IPS-20b (cell line): ENCODE results near the gene THSD7A.

Experiments
- H3K27ac ChIP-seq: one replicate; pipeline ENCODE4 v1.5.1; 2013; ENCODE audit warnings: low read length
- H3K27me3 ChIP-seq: 2 replicates; pipeline ENCODE4 v1.6.1; 2013; ENCODE audit warnings: mild to moderate bottlenecking, low read length, inconsistent platforms; ENCODE audit not compliant: insufficient read depth
- H3K36me3 ChIP-seq: 2 replicates; pipeline ENCODE4 v1.6.1; 2013; ENCODE audit warnings: low read depth, mild to moderate bottlenecking, inconsistent platforms, low read length, moderate library complexity; ENCODE audit not compliant: insufficient read depth
- H3K4me1 ChIP-seq: 2 replicates; pipeline ENCODE4 v1.6.1; 2013; ENCODE audit warnings: mild to moderate bottlenecking, control low read depth, inconsistent platforms, low read length, moderate library complexity; ENCODE audit not compliant: insufficient read depth
- H3K4me3 ChIP-seq: 2 replicates; pipeline ENCODE4 v1.5.1; 2013; ENCODE audit warnings: mild to moderate bottlenecking, low read length, inconsistent platforms
- H3K9ac ChIP-seq: 2 replicates; pipeline ENCODE4 v1.6.1; 2013; ENCODE audit warnings: low read depth, mild to moderate bottlenecking, inconsistent platforms, low read length, moderate library complexity
- H3K9me3 ChIP-seq: 2 replicates; pipeline ENCODE4 v1.6.1; 2013; ENCODE audit warnings: mild to moderate bottlenecking, low read depth, low read length, inconsistent platforms; ENCODE audit not compliant: insufficient read depth

Gene THSD7A

DNA sequence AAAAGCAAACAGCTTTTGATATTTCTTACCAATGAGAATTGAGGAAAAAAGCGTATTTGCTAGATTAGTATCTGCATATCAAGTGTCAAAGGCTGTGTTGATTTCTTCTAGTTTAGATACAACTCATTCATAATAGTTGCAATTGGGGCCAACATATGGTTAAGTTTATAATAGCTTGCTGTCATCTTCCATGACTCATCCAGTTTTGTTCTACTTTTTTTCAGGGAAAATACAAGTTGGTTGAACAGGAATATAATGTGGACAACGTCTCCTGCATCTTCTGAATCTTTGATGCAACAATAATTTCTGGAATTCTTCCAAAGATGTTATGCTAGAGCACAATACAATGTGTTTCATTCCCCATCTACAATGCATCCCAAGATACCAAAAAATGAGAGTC, 182.0 kb downstream of the THSD7A start:
- Histone ChIP-seq H3K36me3 (no peaks in the 10 kb centered on the region), H3K9me3 (no peaks in the 10 kb centered on the region), H3K4me3 (no peak overlapping the region), H3K9ac (no peak overlapping the region), H3K27ac (no peak overlapping the region), H3K27me3 (no peaks in the 10 kb centered on the region), H3K4me1 (no peaks in the 10 kb centered on the region)

DNA sequence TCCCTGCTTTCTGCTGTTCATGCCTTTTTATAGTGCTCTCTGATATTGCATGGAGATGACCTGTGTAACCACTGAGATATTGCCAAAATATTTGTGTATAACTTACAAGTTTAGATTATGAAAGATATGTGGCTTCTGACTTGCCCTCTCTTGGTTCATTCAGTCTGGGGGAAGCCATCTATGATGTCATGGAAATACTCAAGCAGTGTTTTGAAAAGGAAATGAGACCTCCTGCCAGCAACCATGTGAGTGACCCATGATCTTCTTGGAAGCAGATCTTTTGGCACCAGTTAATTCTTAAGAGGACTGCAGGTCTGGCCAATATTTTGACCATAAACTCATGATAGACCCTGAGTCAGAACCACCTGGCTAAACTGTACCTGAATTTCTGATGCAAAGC, 183.0 kb downstream of the THSD7A start:
- no peak overlapping the region for H3K4me3 ChIP-seq
- H3K9ac ChIP-seq = no peak overlapping the region
- H3K36me3 ChIP-seq = no peaks in the 10 kb centered on the region
- no peak overlapping the region for H3K27ac ChIP-seq
- H3K27me3 ChIP-seq = no peaks in the 10 kb centered on the region
- no peaks in the 10 kb centered on the region for H3K9me3 ChIP-seq
- H3K4me1 ChIP-seq = no peaks in the 10 kb centered on the region

DNA sequence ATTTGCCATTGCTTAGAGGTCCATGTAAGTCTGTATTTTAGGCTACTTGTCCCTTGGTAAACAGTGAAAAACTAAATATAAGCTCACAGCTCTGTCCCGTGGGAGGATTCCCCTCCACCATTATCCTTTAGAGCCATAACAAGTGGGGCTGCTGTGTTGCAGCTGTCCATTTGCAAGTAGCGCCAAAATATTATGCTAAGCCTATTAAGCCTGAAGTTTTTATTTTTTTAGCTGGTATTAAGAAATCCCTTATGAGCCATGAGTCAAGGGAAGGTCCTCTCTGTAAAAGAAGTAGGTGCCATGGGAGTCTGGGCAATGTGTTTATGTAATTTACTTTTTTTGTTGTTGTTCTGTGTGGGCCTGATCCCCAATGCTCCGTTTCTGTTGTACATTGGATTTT, 183.9 kb downstream of the THSD7A start:
- Histone ChIP-seq H3K9ac (no peak overlapping the region), H3K36me3 (no peaks in the 10 kb centered on the region), H3K27me3 (no peaks in the 10 kb centered on the region), H3K9me3 (no peaks in the 10 kb centered on the region), H3K4me3 (no peak overlapping the region), H3K27ac (no peak overlapping the region), H3K4me1 (no peaks in the 10 kb centered on the region)

DNA sequence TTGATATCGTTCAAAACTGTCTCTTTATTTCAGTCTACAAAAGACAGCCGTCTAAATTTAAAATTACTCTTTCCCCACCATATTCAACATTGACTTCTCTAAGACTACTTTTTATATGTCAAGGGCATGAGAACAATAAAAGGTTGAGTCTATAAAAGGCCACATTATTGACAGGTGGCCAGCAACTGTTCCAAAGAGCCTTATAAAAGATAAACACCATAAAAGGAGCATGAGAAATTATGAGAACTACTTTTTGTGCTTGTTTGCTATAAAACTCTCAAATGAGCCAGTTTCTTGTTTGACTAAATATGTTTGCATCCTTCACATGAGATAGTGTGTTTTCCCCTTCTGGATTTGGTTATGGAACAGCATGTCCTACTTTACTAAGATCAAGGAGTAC, 189.2 kb downstream of the THSD7A start:
- H3K27ac ChIP-seq = no peak overlapping the region
- H3K36me3 ChIP-seq = no peaks in the 10 kb centered on the region
- H3K4me1 ChIP-seq = no peaks in the 10 kb centered on the region
- H3K9me3 ChIP-seq = no peaks in the 10 kb centered on the region
- H3K4me3 ChIP-seq = no peak overlapping the region
- no peak overlapping the region for H3K9ac ChIP-seq
- no peaks in the 10 kb centered on the region for H3K27me3 ChIP-seq

DNA sequence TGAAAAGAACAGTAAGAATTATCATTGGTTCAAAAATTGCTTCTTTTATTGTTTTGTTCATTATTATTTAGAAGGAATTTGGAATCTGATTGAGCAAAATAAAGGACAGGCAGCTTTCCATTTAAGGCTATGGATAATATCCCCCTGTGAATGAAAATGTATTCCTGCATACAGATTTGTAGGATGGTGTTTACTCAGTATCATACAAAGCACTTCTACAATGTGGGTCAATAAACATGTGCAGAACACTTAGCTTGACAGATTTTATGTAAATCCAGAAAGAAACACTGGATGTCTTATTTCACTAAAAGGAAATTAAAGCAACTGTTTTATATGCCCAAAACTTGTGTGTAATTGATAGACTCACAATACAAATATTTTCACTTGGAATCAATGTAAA, 189.7 kb downstream of the THSD7A start:
- no peak overlapping the region for H3K27ac ChIP-seq
- H3K9ac ChIP-seq = no peak overlapping the region
- H3K4me3 ChIP-seq = no peak overlapping the region
- no peaks in the 10 kb centered on the region for H3K27me3 ChIP-seq
- no peaks in the 10 kb centered on the region for H3K36me3 ChIP-seq
- no peaks in the 10 kb centered on the region for H3K9me3 ChIP-seq
- H3K4me1 ChIP-seq = no peaks in the 10 kb centered on the region

DNA sequence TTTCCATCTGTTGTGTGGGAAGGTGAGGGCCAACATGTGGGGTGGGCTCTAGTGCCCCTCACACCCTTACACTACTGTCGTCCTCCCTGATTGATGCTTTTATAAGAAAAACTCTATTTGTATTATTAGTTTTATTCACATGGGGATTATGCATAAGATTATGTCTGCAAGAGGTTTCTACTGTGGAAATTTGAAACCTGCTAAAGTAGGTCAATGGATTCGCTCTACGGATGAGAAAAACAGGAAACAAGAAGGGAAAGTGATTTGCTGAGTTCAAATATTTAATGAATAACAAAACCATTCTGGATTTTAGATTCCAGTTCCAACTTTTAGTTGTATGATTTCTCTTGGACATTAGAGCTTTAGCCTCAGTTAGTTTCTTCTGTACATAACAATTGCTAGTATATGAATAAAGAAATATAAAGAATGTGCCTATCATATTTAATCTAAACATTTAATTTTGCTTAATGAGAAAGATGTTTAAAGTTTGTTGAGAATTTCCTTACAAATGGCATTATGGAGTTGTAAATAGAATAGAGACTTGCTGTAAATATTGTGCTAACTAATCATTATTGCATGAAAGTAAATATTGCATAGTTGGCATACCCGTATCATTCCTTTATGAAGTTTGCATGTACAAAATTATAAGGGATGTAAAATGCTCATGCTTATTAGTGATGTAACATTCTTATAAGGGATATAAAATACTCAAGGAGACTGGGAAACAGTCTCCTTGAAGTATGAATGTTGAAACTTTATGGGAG, 193.8 kb downstream of the THSD7A start:
- H3K4me3 ChIP-seq = no peak overlapping the region
- no peaks in the 10 kb centered on the region for H3K36me3 ChIP-seq
- H3K9me3 ChIP-seq = no peaks in the 10 kb centered on the region
- no peak overlapping the region for H3K27ac ChIP-seq
- H3K9ac ChIP-seq = no peak overlapping the region
- H3K4me1 ChIP-seq = no peaks in the 10 kb centered on the region
- no peaks in the 10 kb centered on the region for H3K27me3 ChIP-seq

DNA sequence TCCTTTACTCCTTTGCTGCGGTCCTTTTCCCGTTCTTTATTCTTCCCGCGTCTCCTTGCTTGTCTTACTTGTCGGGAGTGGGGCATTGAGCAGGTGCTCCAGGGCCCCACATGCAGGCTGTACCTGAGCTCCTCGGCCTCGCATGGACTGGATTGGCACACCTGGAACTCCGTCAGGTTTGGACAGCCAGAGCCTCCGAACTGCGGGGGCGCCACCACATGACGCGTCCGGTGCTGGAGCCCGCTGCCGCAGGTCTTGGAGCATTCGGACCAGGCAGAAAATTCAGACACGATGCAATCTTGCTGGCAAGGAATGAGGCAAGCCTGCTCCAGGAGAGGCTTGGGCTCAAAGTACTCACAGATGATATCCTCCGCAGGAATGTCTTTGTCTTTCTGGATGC, 195.7 kb downstream of the THSD7A start:
- H3K27me3 ChIP-seq = no peaks in the 10 kb centered on the region
- H3K4me1 ChIP-seq = no peaks in the 10 kb centered on the region
- H3K36me3 ChIP-seq = no peaks in the 10 kb centered on the region
- no peak overlapping the region for H3K27ac ChIP-seq
- H3K9ac ChIP-seq = no peak overlapping the region
- no peak overlapping the region for H3K4me3 ChIP-seq
- H3K9me3 ChIP-seq = no peaks in the 10 kb centered on the region

DNA sequence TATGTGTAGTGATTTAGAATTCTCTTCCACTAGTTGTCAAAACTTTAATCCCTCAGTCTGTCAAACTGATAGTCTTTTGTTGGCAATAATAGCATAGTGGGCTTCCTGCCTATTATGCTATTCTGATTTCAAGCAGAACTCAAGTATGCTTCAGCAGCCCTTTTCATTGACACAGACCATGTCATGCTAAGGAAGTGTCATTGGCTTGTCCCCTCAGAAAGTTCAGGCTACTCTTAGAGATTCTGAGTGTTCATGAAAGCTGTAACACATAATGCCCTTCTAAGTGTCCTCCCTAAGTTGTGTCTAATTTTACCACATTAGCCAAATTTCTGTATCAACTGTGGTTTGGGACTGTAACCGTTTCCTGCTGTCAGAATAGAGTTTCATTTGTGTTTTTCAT, 198.7 kb downstream of the THSD7A start:
- no peaks in the 10 kb centered on the region for H3K36me3 ChIP-seq
- no peak overlapping the region for H3K27ac ChIP-seq
- H3K9ac ChIP-seq = no peak overlapping the region
- no peaks in the 10 kb centered on the region for H3K4me1 ChIP-seq
- no peaks in the 10 kb centered on the region for H3K27me3 ChIP-seq
- no peaks in the 10 kb centered on the region for H3K9me3 ChIP-seq
- no peak overlapping the region for H3K4me3 ChIP-seq

DNA sequence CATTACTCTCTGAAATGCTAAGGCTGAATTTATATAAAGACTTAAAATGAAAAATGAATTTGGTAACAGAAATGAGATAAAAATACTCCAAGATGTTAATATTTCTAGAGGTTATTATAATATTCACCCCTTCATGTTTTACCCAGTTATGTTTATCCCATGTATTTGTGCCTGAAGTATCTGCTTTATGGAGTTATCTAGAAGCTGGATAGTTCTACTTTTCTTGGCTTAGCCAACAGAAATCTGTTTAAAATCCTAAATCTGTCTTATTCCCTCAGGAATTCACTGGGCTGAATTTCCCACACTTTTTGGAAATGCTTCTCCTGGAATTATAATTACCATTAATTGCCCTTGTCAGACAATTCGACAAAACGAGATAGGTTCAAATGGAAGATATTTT, 201.6 kb downstream of the THSD7A start:
- Histone ChIP-seq H3K4me1 (peaks cover 4% of the 10 kb centered on the region; the same call in 1 of the 2 replicates), H3K9me3 (no peaks in the 10 kb centered on the region), H3K4me3 (no peak overlapping the region), H3K36me3 (no peaks in the 10 kb centered on the region), H3K27ac (no peak overlapping the region), H3K27me3 (no peaks in the 10 kb centered on the region), H3K9ac (no peak overlapping the region)

DNA sequence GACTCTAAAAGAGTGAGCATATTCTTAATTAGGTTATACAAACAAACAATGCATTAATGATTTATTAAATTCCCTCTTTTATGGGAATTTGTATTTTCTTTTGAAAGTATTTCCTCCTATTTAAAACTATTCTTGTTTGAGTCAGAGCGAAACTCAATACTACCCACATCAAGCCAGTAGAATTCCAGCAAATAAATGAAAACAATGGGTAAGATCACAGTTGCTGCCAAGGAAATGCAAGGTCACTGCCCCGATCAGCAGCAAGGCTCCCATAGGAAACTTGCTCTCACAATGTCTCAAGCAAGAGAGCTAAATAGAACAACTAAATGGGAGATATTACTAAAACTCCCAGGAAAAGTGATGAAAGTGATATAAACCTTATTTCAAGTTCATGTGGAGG, 206.3 kb downstream of the THSD7A start:
- Histone ChIP-seq H3K9me3 (no peaks in the 10 kb centered on the region), H3K27ac (no peak overlapping the region), H3K9ac (no peak overlapping the region), H3K36me3 (no peaks in the 10 kb centered on the region), H3K4me3 (no peak overlapping the region), H3K27me3 (no peaks in the 10 kb centered on the region), H3K4me1 (peaks cover 6% of the 10 kb centered on the region)

DNA sequence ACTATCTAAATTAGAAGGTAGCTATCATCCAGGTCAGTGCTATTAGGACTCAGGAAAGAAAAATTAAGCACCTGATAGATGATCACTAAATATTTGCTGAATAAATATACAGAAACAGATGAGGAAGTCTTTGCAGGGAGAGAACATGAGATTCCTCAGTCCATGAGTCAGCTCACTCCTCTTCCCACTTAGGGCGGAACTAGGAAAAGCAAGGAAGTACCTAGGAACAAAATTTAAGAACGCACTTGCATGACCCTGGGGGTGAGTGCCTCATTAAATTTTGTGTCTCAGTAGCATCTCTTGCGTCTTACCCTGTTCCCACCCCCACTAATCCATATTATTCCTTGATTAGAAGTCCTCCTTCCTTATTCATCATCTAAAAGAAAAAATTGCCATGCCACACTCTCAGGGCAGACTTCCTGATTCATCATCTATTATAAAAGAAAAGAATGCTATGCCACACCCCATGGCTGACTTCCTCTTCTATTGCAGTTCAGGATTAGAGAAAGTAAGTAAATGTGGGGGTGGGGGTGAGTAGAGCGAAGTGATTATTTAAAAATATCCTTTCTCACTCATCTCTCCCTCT, 208.8 kb downstream of the THSD7A start:
- H3K9me3 ChIP-seq = no peaks in the 10 kb centered on the region
- no peak overlapping the region for H3K27ac ChIP-seq
- H3K27me3 ChIP-seq = no peaks in the 10 kb centered on the region
- H3K9ac ChIP-seq = no peak overlapping the region
- H3K4me3 ChIP-seq = no peak overlapping the region
- peaks cover 6% of the 10 kb centered on the region for H3K4me1 ChIP-seq
- H3K36me3 ChIP-seq = no peaks in the 10 kb centered on the region

DNA sequence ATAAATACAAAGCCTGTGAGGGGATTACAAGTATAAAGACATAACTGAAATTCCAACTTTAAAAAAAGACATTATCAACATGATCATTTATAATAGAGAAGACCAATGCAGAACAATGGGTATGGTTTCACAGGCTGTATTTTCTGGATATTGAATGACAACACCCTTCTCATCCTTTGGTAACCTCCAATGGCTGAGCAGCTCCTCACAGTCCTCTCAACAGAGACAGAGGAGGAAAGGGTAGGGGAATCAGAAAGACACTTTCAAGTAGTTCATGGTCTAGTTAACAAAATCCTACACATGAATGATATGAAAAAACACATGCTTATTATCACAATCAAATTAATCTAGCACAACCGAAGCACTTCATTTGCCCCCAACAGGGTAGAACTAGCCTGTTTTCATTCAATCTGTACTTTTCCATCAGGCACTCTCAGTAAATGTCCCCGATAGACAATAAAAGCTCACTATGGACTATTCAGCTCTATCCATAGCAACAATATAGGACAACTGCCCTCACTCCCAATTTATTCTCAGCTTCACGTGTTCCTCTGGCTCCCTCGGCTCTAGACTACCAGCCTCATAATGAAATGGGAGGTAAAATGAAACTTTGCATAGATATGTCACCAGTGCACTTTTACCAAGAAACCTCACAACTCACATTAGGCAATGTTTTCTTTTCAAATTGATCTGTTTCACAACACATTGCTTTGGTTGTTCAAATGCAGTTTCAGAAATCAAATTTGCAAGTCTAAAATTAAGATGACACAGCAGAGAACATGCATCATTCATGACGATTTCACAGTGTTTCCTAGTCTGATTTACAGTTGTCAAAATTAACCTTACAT, 211.4 kb downstream of the THSD7A start:
- Histone ChIP-seq H3K4me1 (peaks cover 4% of the 10 kb centered on the region), H3K4me3 (no peak overlapping the region), H3K27ac (no peak overlapping the region), H3K9me3 (no peaks in the 10 kb centered on the region), H3K9ac (no peak overlapping the region), H3K27me3 (no peaks in the 10 kb centered on the region), H3K36me3 (no peaks in the 10 kb centered on the region)
